Stimulated activated naive CD4-positive, alpha-beta T cell treated with Interleukin-2 at 50 U/mL for 16 hours (primary cell): ENCODE results near the gene DKK2.

ENCODE experiments used
- DNase-seq: peaks from one replicate; lab custom pipeline; 2025; lab: John Stamatoyannopoulos, UW

The DKK2 gene

DNA sequence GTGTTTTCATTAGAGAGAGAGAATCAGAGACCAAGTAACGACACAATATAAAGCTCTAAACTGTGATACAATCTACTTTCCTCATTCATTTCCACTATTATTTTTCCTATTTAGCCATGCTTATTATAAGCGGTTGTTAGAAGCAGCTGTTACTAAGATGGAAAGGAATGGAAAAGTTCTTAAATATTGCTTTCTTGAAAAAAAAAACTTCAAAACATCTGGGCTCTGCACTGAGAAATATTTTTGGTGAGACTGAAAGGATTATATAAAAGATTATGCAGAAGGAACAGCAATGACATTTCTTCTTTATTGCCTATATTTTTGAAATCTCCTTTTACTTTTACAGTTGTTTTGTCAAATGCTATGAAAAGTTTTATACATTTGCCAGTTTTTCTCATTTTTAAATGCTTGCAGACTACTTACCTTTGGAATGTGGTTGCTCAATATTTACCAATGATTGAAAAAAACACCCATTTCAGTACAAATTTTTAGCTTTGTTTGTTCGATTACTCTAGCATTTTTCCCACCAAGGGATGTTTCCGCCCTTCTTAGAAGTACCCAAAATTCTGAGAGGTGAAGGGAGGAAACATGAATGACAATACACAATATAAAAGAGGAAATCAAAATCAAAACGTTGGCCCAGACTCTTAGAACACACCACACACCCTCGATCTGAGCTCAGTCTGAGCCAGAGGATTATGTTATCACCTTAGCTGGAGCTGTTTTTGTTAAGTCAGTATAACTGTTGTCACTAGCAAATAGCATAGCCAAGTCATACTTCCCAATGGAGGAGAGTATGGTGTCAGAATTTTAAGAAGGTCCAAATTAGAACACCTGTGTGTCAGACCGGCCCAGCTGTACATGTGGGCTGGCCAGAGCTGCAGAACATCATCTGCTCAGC lies 18.4 kb downstream of the DKK2 start:
- DNase-seq: no peak

DNA sequence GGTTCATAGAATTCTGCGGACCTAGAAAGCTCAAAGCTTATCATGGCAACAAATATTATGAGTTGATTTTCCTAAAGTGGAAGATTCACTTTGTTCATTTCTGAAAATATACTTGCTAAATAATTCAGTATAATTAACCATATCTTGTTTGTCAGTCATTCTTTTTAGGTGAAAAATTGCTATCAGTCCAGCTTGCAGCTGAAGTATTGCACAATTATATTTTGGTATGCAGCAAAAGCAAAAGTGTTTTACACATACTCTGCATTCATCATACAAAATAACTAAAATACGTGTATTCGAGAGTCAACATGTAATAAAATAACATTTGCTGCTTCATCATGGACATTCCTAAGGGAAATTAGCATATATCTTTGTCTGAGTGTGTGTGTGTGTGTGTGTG lies 24.8 kb downstream of the DKK2 start:
- DNase-seq: no peak

DNA sequence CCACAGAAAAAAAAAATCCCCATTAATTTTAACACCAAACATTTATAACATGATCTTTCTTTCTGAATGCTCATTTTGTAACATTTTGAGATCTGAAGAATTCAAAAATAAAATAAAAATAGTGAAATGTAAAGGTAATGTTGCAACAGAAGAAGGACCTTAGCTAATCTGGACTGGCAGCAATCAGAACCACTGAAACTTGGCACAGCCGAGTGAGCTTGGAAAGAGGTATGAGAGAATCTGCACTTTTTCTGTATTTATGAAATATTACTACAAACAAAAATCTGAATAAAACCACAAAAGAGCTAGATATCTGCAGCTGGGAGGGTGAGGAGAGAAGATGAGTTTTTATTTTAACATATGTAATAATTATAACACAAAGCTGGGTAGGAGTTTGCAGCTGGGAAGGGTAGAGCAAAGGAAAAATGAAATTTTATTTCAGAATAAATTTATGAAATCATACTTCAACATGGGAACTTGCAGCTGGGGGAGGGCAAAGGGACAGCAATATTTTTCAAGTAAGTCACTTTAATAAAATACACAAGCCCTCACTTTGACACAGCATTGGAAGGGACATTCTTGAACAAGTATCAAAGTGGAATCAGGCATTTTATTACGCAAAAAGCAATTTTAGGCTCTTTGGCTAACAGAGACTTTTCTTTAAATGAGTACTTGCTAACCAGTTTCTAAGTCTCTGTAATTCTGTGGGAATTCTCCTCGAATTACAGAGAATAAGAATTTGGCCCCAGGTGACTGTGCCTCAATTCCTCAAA lies 26.7 kb downstream of the DKK2 start:
- DNase-seq: no peak

DNA sequence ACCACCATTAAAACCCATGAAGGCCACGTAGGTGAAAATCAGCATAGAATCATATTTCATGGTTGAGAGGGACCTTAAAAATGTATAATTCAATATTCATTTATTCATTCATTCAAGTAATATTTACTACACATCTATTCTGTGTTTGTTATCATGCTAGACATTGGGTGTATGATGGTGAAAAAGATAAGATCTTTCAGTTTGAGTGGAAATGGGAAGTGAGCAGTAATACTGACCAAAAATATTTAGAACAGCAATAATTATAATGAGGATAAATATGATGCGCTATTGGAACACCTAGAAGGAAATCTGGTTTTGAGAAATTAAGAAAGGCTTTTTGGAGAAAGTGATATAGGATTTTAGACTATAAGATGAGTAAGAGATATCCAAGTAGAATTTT lies 28.0 kb downstream of the DKK2 start:
- no peak for DNase-seq

DNA sequence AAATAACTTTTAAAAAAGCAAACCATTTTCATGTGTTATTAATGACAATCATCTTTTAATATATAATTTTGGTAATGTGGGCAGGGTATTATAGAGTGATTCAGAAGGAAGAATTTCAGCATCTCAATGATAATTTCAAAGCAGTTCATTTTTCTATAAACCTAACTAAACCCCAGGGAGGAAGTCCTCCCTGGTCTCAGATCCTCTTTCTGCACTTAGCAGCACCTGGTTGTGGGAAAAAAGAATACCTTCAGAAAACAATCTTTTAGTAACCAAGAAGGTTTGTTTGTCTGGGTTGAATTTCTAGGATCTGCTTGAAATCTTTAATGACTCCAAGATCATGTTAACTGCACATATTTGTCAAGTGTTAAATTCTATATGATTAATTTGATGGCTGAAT lies 29.9 kb downstream of the DKK2 start:
- DNase-seq: no peak

DNA sequence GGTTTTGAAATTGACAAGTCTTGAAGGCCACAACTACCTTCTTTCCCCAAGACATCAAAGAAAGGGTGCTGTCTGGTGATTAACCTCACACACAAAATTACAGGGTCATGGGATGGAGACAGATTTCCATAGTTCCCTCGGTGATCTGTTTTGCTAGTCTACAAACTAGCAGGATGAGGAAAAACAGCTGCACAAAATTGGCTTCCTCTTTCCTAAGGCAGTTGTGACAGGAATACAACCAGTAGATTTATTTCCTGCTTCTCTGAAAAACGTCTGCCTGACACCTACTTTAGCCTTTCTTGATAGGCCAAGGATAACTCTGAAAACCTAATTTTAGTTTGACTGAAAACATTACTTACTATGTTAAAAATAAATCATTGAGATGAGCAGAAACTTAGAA lies 39.6 kb downstream of the DKK2 start:
- DNase-seq: no peak

DNA sequence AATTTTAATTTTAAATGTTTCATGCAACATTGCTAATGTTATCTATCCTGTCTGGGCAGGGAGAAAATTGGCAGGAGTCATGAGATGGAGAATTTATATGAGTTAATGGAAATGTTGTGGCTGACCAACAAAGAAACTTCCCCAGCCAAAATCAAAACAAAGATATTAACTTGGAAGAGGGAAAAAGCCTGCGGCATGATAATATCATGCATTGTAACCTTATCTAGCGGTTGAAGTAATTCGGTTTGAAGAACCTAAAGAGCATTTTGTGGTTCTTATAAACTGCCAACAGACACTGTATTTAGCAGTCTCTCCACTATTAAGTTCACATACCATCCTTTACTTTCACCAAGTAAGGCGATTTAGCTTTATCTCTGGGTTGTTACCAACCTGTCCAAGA lies 42.3 kb downstream of the DKK2 start:
- DNase-seq: no peak

DNA sequence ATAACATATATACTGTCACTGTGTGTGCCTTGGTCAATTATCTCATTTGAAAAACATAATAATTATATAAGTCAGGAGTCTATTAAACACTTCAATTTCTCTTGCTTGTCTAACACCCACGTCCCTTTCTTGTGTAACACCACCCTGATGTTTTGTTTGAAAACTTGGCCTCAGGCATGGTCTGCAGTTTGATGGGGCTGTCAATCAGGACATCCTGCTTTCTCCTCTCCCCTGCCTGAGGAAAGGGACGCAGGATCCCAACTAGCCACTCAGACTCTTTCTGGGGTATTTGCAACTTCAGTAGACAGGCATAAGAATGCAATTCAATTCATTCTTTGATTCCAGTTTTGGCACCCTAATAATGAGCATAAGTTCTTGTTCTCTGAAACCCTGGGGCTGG lies 48.8 kb downstream of the DKK2 start:
- no peak for DNase-seq

DNA sequence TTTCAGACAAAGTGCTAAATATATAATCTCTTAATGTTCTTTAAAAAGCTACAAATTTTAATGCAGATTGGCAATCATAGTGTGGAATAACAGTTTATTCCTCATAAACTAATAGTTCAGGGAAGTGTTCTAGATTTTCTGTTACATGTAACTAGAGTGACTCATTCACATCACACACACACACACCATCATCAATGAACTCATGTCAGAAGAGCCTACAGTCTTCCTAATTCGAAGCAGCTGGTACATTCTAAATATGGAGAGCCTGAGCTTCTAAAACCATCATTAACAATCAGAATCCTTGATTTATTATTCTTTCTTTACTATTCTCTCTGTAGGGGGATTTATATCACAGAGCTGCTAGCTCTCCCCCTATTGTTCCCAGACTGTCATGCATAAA lies 49.6 kb downstream of the DKK2 start:
- no peak for DNase-seq

DNA sequence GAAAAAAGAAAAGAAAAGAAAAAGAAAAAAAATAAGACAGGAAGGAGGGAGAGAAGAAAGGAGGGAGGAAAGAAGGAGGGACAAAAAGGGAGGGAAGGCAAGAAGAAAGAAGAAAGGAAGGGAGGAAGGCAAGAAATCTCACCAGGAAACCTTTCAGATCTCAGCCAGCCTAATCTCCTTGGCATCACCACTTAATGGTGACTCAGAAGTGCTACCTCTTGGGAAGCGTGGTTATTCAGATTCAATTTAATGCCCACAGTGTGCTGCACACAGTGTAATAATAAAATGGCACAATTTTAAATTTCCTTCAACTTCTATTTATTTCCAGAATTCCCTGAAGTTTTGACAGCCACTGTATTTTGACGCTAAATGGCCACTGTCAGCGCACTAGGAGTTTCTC lies 50.3 kb downstream of the DKK2 start:
- DNase-seq: no peak

DNA sequence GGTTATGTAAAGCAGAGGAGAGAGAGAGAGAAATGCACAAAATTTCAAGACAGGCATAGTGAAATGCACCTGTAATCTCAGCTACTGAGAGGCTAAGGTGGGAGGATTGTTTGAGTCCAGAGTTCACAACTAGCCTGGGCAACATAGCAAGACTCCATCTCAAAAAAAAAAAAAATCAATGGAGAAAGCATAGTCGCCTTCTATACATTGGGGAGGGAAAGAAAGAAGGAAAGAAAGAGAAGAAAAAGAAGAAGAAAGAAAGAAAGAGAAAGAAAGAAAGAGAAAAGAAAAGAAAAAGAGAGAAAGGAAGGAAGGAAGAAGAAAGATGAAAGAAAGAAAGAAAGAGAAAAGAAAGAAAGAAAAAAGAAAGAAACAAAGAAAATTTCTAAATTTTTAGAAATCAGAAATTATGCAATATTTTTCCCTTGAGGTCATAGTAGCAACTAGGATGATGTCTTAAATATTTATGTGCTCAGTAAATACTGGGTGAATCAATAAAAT lies 53.4 kb downstream of the DKK2 start:
- no peak for DNase-seq

DNA sequence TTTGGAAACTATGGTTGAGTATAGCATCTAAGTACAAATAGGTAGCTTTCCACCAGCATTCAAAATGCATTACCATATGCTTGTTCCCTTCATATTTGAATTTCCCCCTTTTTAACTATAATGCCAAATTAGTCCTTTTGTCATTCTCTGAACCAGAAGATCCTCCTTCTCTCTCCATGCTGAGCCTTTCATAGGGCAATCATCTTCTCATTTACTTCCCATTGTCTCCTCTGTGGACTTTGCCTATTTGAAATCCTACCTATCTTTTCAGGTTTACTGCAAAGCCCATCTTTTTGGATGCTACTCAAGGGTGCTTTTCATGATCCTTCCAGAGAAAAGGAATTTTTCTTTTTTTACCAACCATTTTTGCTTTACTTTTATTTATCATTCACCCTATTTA lies 54.7 kb downstream of the DKK2 start:
- DNase-seq: no peak

DNA sequence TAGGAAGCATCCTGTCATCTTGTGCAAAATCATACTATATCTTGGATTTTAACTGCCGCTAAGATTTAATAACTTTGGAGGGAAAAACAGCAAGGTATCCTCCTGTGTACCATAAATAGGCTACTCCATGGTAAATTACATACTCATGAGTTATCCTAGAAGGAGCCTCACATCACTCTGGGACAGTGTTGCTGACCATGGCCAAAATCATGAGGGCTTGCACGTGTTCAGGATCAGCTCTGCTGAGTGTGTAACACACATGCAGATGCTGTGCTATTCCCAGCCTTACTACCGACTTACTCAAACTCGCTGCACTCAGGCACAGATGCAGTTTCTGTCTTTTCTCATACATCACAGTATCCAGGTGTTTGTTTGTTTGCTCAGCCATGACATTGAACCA lies 56.6 kb downstream of the DKK2 start:
- no peak for DNase-seq

DNA sequence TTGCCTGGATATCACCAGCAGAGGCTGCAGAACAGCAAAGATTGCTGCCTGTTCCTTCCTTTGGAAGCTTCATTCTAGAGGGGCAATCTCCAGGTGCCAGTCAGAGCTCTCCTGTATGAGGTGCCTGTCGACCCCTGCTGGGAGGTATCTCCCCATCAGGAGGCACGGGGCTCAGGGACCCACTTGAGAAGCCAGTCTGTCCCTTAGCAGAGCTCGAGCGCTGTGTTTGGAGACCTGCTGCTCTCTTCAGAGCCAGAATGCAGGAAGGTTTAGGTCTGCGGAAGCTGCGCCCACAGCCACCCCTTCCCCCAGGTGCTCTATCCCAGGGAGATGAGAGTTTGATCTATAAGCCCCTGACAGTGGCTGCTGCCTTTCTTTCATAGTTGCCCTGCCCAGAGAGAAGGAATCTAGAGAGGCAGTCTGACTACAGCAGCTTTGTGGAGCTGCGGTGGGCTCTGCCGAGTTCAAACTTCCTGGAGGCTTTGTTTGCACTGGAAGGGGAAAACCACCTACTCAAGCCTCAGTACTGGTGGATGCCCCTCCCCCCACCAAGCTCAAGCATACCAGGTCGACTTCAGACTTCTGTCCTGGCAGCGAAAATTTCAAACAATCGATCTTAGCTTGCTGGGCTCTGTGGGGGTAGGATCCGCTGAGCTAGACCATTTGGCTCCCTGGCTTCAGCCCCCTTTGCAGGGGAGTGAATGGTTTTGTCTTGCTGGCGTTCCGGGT lies 57.9 kb downstream of the DKK2 start:
- no peak for DNase-seq

DNA sequence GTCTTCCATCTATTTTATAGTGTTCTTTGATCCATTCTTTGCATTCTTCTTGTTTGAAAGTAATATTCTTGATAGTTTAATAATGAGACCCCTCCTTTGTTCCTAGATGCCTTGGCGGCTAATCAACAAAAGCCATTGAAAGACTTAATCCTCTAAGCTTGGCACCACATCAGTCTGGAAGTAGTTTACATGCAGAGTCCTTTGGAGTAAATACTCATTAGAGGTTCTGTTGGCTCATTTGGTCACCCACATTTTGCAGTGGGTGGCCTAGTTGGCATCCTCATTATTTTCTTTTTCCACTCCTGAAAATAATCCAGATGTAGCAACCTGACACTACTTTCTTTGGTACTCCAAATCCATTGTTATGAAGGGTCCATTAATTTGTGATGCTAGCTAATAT lies 64.5 kb downstream of the DKK2 start:
- no peak for DNase-seq

DNA sequence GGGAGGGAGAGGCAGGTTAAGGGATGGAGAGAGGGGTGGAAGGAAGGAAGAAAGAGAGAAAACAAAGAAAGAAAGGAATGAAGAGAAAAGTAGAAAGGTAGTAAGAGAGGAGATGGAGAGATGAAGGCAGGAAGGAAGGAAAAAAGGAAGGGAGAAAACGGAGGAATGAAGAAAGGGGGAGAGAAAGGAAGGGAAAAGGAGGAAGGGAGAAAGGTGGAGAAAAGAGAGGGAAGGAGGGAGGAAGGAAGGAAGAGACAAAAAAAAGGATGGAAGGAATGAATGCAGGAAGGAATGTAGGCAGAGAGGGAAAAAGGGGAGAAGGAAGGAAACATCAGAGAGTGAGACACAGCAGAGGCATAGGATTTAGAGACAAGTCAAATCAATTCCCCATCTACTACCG lies 68.2 kb downstream of the DKK2 start:
- DNase-seq: no peak

DNA sequence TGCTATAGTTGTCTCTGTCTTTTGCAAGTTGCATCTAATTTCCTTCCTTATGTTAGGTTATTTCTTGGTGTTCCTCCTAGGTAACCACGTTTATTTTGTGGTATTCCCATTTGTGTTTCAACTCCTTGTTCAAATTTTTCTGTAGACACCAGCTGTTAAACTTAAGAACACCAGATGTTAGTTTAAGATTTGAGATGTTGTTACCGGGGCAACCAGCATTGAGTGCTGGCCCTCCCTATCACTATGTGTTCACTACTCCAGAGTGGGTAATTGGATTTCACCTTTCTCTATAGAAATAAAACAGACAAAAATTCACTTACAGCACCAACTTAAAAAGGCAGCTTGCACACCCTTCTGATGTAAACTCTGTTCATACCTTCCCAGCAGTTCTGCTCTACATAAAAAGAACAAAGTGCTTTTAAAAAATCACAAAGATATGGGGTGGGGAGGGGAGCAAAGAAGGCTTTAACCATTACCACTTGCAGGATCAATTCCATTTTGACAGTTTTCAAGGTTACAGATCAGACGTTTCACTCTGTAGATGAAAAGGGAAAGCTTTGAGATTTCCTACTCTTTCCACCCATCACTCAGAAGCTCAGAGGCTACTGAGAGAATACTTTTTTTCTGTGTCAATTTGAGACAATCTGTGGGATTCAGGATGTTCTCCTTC lies 82.9 kb downstream of the DKK2 start:
- no peak for DNase-seq

DNA sequence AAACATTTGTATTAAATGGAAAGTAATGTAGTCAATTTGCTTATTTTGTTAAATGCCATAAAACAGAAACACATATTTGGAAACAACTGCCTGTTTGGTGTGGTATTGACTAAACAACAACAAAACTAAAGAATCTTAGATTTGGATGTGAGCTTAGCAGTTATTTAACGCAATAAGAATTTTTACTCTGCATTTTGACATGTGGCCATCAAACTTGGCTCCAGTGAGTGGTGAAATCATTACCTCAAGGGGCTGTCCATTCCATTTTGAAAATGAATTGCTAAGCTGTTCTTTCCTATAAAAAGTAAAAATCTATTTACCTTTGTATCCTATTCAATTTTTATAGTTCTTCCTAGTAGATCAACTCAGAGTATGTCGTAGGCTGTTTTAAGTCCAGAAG lies 84.2 kb downstream of the DKK2 start:
- no peak for DNase-seq

DNA sequence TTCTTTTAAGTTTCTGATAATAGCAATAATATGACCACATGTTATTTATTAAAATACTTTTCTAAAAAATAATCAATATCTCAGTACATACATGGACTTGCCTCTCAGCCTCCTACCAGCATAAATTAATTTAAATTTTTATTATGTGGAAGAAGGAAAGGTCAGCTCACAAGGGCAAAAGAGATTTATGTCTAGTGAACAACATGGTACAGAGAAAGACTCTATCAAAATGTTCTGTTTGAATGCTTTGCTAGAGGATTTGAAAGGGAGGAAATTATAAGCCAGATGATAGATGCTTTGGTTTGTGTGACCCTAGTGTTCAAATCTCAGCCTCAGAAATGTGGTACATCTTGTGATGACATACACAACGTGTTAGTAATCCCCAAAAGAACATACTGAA lies 94.3 kb downstream of the DKK2 start:
- no peak for DNase-seq

DNA sequence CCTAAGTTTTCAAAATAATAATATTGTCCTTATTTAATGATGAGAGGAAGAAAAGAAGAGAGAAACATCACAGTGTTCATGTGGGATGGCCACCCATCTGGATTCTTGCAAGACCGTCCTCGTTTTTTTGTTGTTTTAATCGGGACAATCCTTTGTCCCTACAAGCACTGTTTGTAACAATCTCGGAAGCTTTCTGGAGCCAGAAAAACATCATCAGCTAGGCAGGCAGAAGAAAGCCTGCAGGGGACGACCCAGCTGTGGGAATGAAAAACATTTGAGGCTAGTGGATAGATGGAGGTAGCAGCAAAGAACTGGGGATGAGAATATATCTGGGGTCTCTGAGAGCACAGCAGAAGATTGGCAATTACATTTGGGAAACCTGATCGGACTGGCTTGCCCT lies 105.6 kb downstream of the DKK2 start:
- no peak for DNase-seq

DNA sequence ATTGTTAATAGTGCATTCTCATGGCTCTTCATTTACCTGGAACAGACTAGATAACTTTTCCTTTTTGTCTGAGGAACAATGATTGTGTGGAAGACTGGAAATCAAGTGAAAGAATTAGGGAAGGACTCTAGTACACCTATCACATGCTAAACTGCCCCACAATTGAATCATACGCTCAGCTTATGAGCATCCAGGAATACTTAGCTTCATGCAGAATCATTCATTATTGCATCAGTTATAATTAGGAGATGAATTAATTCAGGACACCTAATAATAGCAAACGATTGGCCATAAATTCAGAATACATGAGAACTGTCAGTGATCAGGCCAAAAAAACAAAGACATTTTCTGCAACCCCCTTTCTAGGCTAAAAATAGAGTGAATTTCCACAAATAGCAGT lies 106.9 kb downstream of the DKK2 start:
- DNase-seq: no peak

DNA sequence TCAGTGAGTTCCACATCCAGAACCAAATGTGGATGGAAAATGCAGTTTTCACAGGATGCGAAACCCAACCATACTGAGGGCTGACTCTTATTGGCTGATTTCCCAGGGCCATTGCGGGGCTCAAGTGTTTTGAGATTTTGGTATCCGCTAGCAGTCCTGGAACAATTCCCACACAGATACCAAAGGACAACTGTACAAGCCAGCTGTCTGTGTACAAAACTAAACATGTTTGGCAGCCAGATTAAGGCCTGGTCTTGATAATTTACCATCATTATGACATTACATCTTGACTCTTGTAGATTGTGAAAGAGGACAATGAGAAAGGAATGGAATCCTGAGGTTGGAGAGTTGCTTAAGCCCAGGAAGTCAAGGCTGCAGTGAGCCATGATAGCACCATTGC lies 121.9 kb downstream of the DKK2 start:
- no peak for DNase-seq
